IMR-90 (cell line): ENCODE measurements around the gene ZNF267. TPM values are rescaled to one million over a fixed set of nuclear protein-coding genes. Genes with fewer than 3 reads are reported as not detected.

Source experiments
- ATAC-seq: fragments of 200-7000 bp; cut with Tn5 transposase; 2 replicates; pipeline ENCODE4 v1.9.1; 2020; ENCODE audit warnings: low read depth, mild to moderate bottlenecking, moderate library complexity
- BruUV-seq: library from RNA; stranded (reverse); fragments of 400-500 nt; replicated peaks from 2 replicates; lab custom pipeline; 2021; lab: Mats Ljungman, UMichigan
- CTCF ChIA-PET: fragments of 300-600 bp; formaldehyde crosslinking; extraction: SDS; loops from one replicate; lab custom pipeline; 2021; ENCODE audit warnings: antibody characterized with exemption; lab: Yijun Ruan, JAX
- POLR2A ChIA-PET: fragments of 300-600 bp; sonication (Branson Sonifier 250); formaldehyde crosslinking; loops from one replicate; lab custom pipeline; 2022; ENCODE audit warnings: antibody characterized with exemption; ENCODE audit not compliant: unreplicated experiment; lab: Charles Lee
- DNase-seq: peaks from one replicate; pipeline ENCODE4 v3.0.0; 2013
- H2AFZ ChIP-seq: replicated peaks from 2 replicates; pipeline ENCODE3; 2013; ENCODE audit warnings: low read length, mild to moderate bottlenecking; ENCODE audit not compliant: poor library complexity
- H2AK5ac ChIP-seq: 2 replicates; pipeline ENCODE4 v1.6.1; 2013; ENCODE audit warnings: low read depth, low read length, inconsistent platforms
- H2AK9ac ChIP-seq: replicated peaks from 2 replicates; pipeline ENCODE3; 2013; ENCODE audit warnings: mild to moderate bottlenecking, low read depth, low read length, moderate library complexity; ENCODE audit not compliant: poor library complexity
- H2BK120ac ChIP-seq: 2 replicates; pipeline ENCODE4 v1.6.1; 2013; ENCODE audit warnings: low read depth, low read length, inconsistent platforms
- H2BK15ac ChIP-seq: 3 replicates; pipeline ENCODE4 v1.6.1; 2013; ENCODE audit warnings: low read depth, low read length, inconsistent platforms
- H2BK20ac ChIP-seq: 2 replicates; pipeline ENCODE4 v1.6.1; 2013; ENCODE audit warnings: low read depth, mild to moderate bottlenecking, inconsistent platforms, low read length, moderate library complexity
- H2BK5ac ChIP-seq: 2 replicates; pipeline ENCODE4 v1.6.1; 2013; ENCODE audit warnings: mild to moderate bottlenecking, low read depth, low read length, inconsistent platforms; ENCODE audit not compliant: poor library complexity, severe bottlenecking
- H3K14ac ChIP-seq: replicated peaks from 2 replicates; pipeline ENCODE4 v1.6.1; 2013; ENCODE audit warnings: low read depth, low read length, inconsistent platforms
- H3K18ac ChIP-seq: 2 replicates; pipeline ENCODE4 v1.6.1; 2013; ENCODE audit warnings: low read depth, low read length, control low read depth
- H3K23ac ChIP-seq: 2 replicates; pipeline ENCODE4 v1.6.1; 2013; ENCODE audit warnings: low read depth, low read length, inconsistent platforms
- H3K27ac ChIP-seq: 2 replicates; pipeline ENCODE4 v1.5.1; 2013; ENCODE audit warnings: mild to moderate bottlenecking, control low read depth, low read length; ENCODE audit not compliant: insufficient read depth
- H3K27me3 ChIP-seq: 2 replicates; pipeline ENCODE4 v1.6.1; 2013; ENCODE audit warnings: low read length; ENCODE audit not compliant: control insufficient read depth, insufficient read depth
- H3K36me3 ChIP-seq: 2 replicates; pipeline ENCODE4 v1.6.1; 2013; ENCODE audit warnings: low read length, mixed read lengths; ENCODE audit not compliant: control insufficient read depth, insufficient read depth
- H3K4ac ChIP-seq: 2 replicates; pipeline ENCODE4 v1.6.1; 2013; ENCODE audit warnings: low read depth, low read length, inconsistent platforms
- H3K4me1 ChIP-seq: 2 replicates; pipeline ENCODE4 v1.6.1; 2013; ENCODE audit warnings: low read length, mixed read lengths; ENCODE audit not compliant: control insufficient read depth, insufficient read depth
- H3K4me2 ChIP-seq: 2 replicates; pipeline ENCODE4 v1.6.1; 2013; ENCODE audit warnings: low read depth, mild to moderate bottlenecking, control low read depth, low read length, moderate library complexity
- H3K4me3 ChIP-seq: 2 replicates; pipeline ENCODE4 v1.5.1; 2013; ENCODE audit warnings: low read depth, mild to moderate bottlenecking, control low read depth, low read length, moderate library complexity; ENCODE audit not compliant: insufficient read depth
- H3K56ac ChIP-seq: 2 replicates; pipeline ENCODE4 v1.6.1; 2013; ENCODE audit warnings: low read length, inconsistent platforms; ENCODE audit not compliant: insufficient read depth; ENCODE audit errors: extremely low read depth
- H3K79me1 ChIP-seq, 2 experiments: 2 replicates each; pipeline ENCODE4 v1.6.1; 2013; ENCODE audit warnings: low read length in 2 of 2, inconsistent platforms in 1 of 2, low read depth in 1 of 2
- H3K9ac ChIP-seq: 2 replicates; pipeline ENCODE4 v1.6.1; 2013; ENCODE audit warnings: low read depth, low read length, control low read depth
- H3K9me1 ChIP-seq: 2 replicates; pipeline ENCODE4 v1.6.1; 2013; ENCODE audit warnings: low read length, inconsistent platforms; ENCODE audit not compliant: insufficient read depth
- H3K9me3 ChIP-seq: 2 replicates; pipeline ENCODE4 v1.6.1; 2013; ENCODE audit warnings: low read length; ENCODE audit not compliant: control insufficient read depth, insufficient read depth
- H4K20me1 ChIP-seq: 2 replicates; pipeline ENCODE4 v1.6.1; 2013; ENCODE audit warnings: low read length, inconsistent platforms; ENCODE audit not compliant: insufficient read depth
- H4K5ac ChIP-seq: 2 replicates; pipeline ENCODE4 v1.6.1; 2013; ENCODE audit warnings: mild to moderate bottlenecking, low read depth, low read length, control low read depth
- H4K8ac ChIP-seq, 2 experiments: 2 replicates each; pipeline ENCODE4 v1.6.1; 2013; ENCODE audit warnings: low read depth in 2 of 2, low read length in 2 of 2, control low read depth in 1 of 2, inconsistent platforms in 1 of 2
- H4K91ac ChIP-seq: 2 replicates; pipeline ENCODE4 v1.6.1; 2013; ENCODE audit warnings: low read depth, low read length, inconsistent platforms; ENCODE audit not compliant: insufficient read depth
- FOS ChIP-seq: fragments of 150-350 bp; IDR thresholded peaks from 2 replicates; pipeline ENCODE4 v1.6.1; 2016; ENCODE audit warnings: low read depth, low read length
- WGBS, 2 experiments: methylation state at CpG; one replicate each; pipeline versions ENCODE4 v1.1.5 to v1.1.7; 2013; ENCODE audit warnings: missing lambda C conversion rate in 2 of 2; ENCODE audit not compliant: insufficient read length in 1 of 2; ENCODE audit errors: extremely low coverage in 2 of 2; 5-methylcytosine and 5-hydroxymethylcytosine counted together
- dilution Hi-C: fragments of 300-500 bp; cut with HindIII; formaldehyde crosslinking; loops from one replicate; pipeline ENCODE4 v1.14.3; 2018; ENCODE audit warnings: low sequenced_read_pairs; ENCODE audit not compliant: unreplicated experiment
- in situ Hi-C: fragments of 300-500 bp; cut with MboI; formaldehyde crosslinking; loops from 3 replicates; pipeline ENCODE4 v1.14.3; 2019; ENCODE audit warnings: low sequenced_read_pairs, inconsistent platforms, mixed read lengths
- intact Hi-C: fragments of 100-400 bp; cut with micrococcal nuclease; formaldehyde crosslinking; loops from 2 replicates; pipeline ENCODE4 v1.10.0; 2022
- polyA plus RNA-seq, 3 experiments: library from polyadenylated mRNA; depleted of rRNA; stranded (reverse); fragments of >200 nt; gene quantifications; 2 replicates each; pipeline ENCODE4 v1.2.3, GENCODE V29; 2012; ENCODE audit warnings: low replicate concordance in 1 of 3
- total RNA-seq: library from RNA; depleted of rRNA; stranded (reverse); fragments of >200 nt; gene quantifications from 2 replicates; pipeline ENCODE4 v1.2.3, GENCODE V29; 2012

Gene ZNF267
- total and polyA plus RNA-seq, 2 of the 4 experiments (the other 2 are of a cell fraction), result 2.5 to 15.6 TPM

DNA sequence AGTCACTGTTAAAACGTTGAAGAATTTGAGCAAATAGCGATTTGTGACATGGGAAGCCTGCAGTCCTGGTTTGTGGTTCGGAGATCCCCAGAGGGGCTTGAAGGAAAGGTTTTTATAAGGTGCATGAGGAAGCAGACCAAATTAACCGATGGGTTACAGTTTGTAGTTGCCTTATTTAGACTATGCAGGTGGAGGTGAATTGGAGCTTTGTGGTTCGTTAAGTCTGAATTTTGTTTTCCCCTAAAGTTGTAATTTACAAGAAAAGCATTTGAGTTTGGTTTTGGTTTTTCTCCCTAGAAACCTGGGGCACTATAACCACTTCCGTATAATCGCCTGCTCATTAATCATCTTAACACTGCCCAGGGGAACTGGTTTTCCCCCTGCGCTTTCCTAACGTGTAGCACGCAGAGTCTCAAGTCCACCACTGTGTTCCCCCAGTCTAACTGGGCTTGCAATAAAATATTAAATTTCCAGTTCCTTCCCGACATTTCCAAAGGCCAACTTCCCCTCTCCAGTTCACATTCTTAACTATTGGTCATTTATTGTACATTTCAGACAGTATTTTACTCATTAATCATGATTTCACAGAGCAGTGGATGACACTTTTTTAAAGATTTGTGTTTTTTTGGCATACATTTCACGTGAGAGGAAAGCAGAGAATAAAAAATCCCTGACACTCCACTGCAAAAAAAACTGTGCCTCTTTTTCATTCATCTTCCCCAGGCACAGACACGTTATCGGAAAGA, 932 bp downstream of the ZNF267 start:
- Histone ChIP-seq H3K18ac (no peak overlapping the region), H4K5ac (no peak overlapping the region), H3K36me3 (peaks cover 4% of the 10 kb centered on the region), H3K14ac (peak overlapping the region; percentile 61; the same call in 1 of the 2 replicates), H2AK9ac (peak overlapping the region; percentile 85), H3K56ac (peak overlapping the region; percentile 62), H4K91ac (peak overlapping the region; percentile 31; the same call in 1 of the 2 replicates), H2BK15ac (no peak overlapping the region), H2AFZ (peak overlapping the region; percentile 93), H2BK5ac (peak overlapping the region; percentile 52), H3K4me2 (peak overlapping the region; percentile 75), H3K79me1 (peaks cover 17 to 44% of the 10 kb centered on the region in 2 experiments; a peak in 3 of 4 replicates), H3K27me3 (no peaks in the 10 kb centered on the region), H3K9me1 (peaks cover 13% of the 10 kb centered on the region), H4K20me1 (peaks cover 12% of the 10 kb centered on the region), H4K8ac (peak overlapping the region in 1 of 2 experiments; percentile 36; a peak in 1 of 4 replicates), H3K23ac (peak overlapping the region; percentile 76), H2BK20ac (no peak overlapping the region), H3K4me1 (peaks cover 18% of the 10 kb centered on the region), H3K9ac (peak overlapping the region; percentile 52), H2AK5ac (peak overlapping the region; percentile 27), H3K4me3 (peak overlapping the region; percentile 73), H3K27ac (peak overlapping the region; percentile 58), H3K9me3 (no peaks in the 10 kb centered on the region), H3K4ac (peak overlapping the region; percentile 72; the same call in 1 of the 2 replicates), H2BK120ac (no peak overlapping the region)
- WGBS, 2 experiments, result 0% methylated on average over 5 of the region's 14 CpGs; no CpG with 5 or more reads in 1 of the 2 experiments
- dilution Hi-C loops, result no loop called here
- intact Hi-C loops, result loop anchor here (10.0 kb wide), 1 partner anchor 690 kb away; the partner anchor contains the start of gene FUS
- CTCF ChIA-PET, result interaction anchor here (1.0 kb wide), 1 partner anchor 16 kb away, joined by 3 read pairs; no protein-coding TSS in a partner anchor
- no peak for TF ChIP-seq FOS
- POLR2A ChIA-PET, result no interaction called here
- peak; percentile 55 for DNase-seq
- in situ Hi-C loops, result loop anchor here (5.0 to 25.0 kb wide), 3 partner anchors 367 to 680 kb away; partner anchors contain the start of genes ARMC5, RUSF1 and TGFB1I1
- 0 out of 2 replicates have a peak, but pooled peaks have one; percentile 9 for ATAC-seq
- BruUV-seq, result TSS peak; percentile 46
